CD4-positive, CD25-positive, alpha-beta regulatory T cell (primary cell): ENCODE data around the gene LGR4. TPM values are rescaled to one million over a fixed set of nuclear protein-coding genes. Genes with fewer than 3 reads are reported as not detected.
"Not testable (repeated sequence)": the region's sequence is repeated elsewhere in the genome, so short reads cannot be mapped to it uniquely, and the experiment has no call there.

Experiments used
- ATAC-seq, 2 donors: fragments of 150-1000 bp; cut with Tn5 transposase; one replicate each; pipeline ENCODE4 v1.10.0; 2021; ENCODE audit warnings: low read depth in 2 of 2, moderate number of reproducible peaks in 2 of 2, moderate library complexity in 1 of 2
- DNase-seq, 3 donors: peaks; one replicate each; pipeline versions ENCODE4 v3.0.0 to v3.0.0-alpha.2; 2012 to 2022; ENCODE audit warnings: mixed read lengths in 1 of 3
- H3K27ac ChIP-seq: one replicate; pipeline ENCODE4 v1.7.0; 2013; ENCODE audit warnings: mild to moderate bottlenecking, low read length; ENCODE audit not compliant: insufficient read depth, poor library complexity, severe bottlenecking
- H3K27me3 ChIP-seq: one replicate; pipeline ENCODE4 v1.7.0; 2013; ENCODE audit warnings: low read length; ENCODE audit not compliant: control insufficient read depth, insufficient read depth
- H3K36me3 ChIP-seq: one replicate; pipeline ENCODE4 v1.7.0; 2013; ENCODE audit warnings: mild to moderate bottlenecking, low read length, moderate library complexity; ENCODE audit not compliant: control insufficient read depth, insufficient read depth
- H3K4me1 ChIP-seq: 2 replicates; pipeline ENCODE4 v1.7.0; 2013; ENCODE audit warnings: mild to moderate bottlenecking, low read length; ENCODE audit not compliant: insufficient read depth, control insufficient read depth, poor library complexity, severe bottlenecking
- H3K4me3 ChIP-seq: one replicate; pipeline ENCODE4 v1.7.0; 2013; ENCODE audit warnings: low read depth, mild to moderate bottlenecking, low read length, moderate library complexity
- H3K9me3 ChIP-seq, 2 experiments: 1 replicate in 1 of 2; 2 replicates in 1 of 2; pipeline ENCODE4 v1.7.0; 2013; ENCODE audit warnings: low read length in 2 of 2, mild to moderate bottlenecking in 1 of 2, moderate library complexity in 1 of 2; ENCODE audit not compliant: control insufficient read depth in 2 of 2
- H3K27ac Mint-ChIP-seq, 3 donors: one replicate each; pipeline ENCODE4 v1.8.0; 2020 to 2022; ENCODE audit warnings: mild to moderate bottlenecking in 3 of 3, mixed read lengths in 3 of 3, moderate library complexity in 2 of 3
- H3K27me3 Mint-ChIP-seq: one replicate; pipeline ENCODE4 v1.8.0; 2022; ENCODE audit warnings: mild to moderate bottlenecking, mixed read lengths
- H3K36me3 Mint-ChIP-seq: one replicate; pipeline ENCODE4 v1.8.0; 2020; ENCODE audit warnings: mixed read lengths
- H3K4me1 Mint-ChIP-seq, 4 donors: one replicate each; pipeline ENCODE4 v1.8.0; 2020 to 2022; ENCODE audit warnings: mixed read lengths in 4 of 4, mild to moderate bottlenecking in 1 of 4
- H3K4me3 Mint-ChIP-seq, 4 donors: one replicate each; pipeline ENCODE4 v1.8.0; 2020 to 2022; ENCODE audit warnings: mild to moderate bottlenecking in 4 of 4, mixed read lengths in 4 of 4, moderate library complexity in 3 of 4
- H3K9me3 Mint-ChIP-seq, 7 donors: one replicate each; pipeline ENCODE4 v1.8.0; 2020 to 2022; ENCODE audit warnings: mixed read lengths in 7 of 7, mild to moderate bottlenecking in 3 of 7, moderate library complexity in 2 of 7
- polyA plus RNA-seq, 4 donors: library from polyadenylated mRNA; unstranded; fragments of 300-500 nt; fragmentation: Illumina TruSeq; gene quantifications; one replicate each; pipeline ENCODE4 v1.2.3, GENCODE V29; 2021
- total RNA-seq: library from RNA; stranded (reverse); gene quantifications from one replicate; pipeline ENCODE4 v1.2.3, GENCODE V29; 2022

Gene LGR4
- total and polyA plus RNA-seq, 5 donors from 2014 or later, result 0.27 to 2.7 (median 0.45) TPM; not detected in 1

DNA sequence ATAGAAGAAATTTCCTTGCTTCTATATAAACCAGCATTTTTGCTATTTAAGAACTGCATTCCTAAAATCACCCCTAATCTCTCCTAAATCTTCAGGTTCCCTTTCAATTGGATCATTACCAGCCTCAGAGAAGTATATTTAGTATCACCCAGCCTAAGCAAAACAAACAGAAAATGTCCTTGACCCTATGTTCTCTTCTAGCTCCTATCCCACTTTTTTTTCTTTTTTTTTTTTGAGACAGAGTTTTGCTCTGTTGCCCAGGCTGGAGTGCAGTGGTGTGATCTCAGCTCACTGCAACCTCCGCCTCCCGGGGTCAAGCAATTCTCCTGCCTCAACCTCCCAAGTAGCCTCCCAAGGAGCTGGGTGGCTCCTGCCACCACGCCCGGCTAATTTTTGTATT is 137.8 kb downstream of the LGR4 start:
- H3K36me3 Mint-ChIP-seq, result peaks cover 20% of the 10 kb centered on the region
- not testable (repeated sequence) for H3K27ac ChIP-seq, H3K27me3 Mint-ChIP-seq, H3K27me3 ChIP-seq, H3K9me3 Mint-ChIP-seq, H3K36me3 ChIP-seq, H3K9me3 ChIP-seq, DNase-seq, H3K27ac Mint-ChIP-seq, H3K4me1 Mint-ChIP-seq, H3K4me1 ChIP-seq, H3K4me3 Mint-ChIP-seq, H3K4me3 ChIP-seq, ATAC-seq

DNA sequence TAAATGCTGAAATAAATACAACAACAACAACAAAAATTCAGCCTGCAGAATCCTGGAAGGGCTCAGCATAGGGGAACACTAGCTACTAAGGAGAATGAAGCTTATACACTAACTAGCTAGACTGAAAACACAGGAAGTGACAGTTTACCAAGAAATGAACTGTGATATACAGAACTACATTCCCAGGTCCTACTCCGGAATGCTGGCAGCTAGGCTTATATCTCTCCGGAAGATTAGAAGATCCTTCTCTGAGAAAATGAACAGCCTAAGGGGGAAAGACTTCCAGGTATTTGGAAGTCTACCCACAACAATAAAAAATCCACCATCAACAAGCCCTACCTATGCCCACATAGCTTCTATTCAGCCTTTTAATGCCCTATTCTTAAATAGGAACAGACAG is 140.6 kb downstream of the LGR4 start:
- H3K4me3 Mint-ChIP-seq, result no peak overlapping the region
- no peaks in the 10 kb centered on the region for H3K4me1 Mint-ChIP-seq
- Histone ChIP-seq H3K27me3 (no peaks in the 10 kb centered on the region), H3K4me1 (no peaks in the 10 kb centered on the region), H3K36me3 (no peaks in the 10 kb centered on the region), H3K4me3 (no peak overlapping the region), H3K9me3 (no peaks in the 10 kb centered on the region), H3K27ac (no peak overlapping the region)
- peaks cover 0 to 2% (median 0%) of the 10 kb centered on the region in 7 donors for H3K9me3 Mint-ChIP-seq
- H3K36me3 Mint-ChIP-seq, result peaks cover 16% of the 10 kb centered on the region
- H3K27ac Mint-ChIP-seq, result no peak overlapping the region
- DNase-seq (no peak), ATAC-seq (no peak)
- H3K27me3 Mint-ChIP-seq, result no peaks in the 10 kb centered on the region

GRCh38 chr11:27330633-27331270 is 141.8 kb downstream of the LGR4 start:
- Histone ChIP-seq H3K4me3 (no peak overlapping the region), H3K27me3 (no peaks in the 10 kb centered on the region), H3K36me3 (no peaks in the 10 kb centered on the region), H3K9me3 (no peaks in the 10 kb centered on the region), H3K4me1 (no peaks in the 10 kb centered on the region), H3K27ac (no peak overlapping the region)
- DNase-seq (no peak), ATAC-seq (no peak)
- H3K9me3 Mint-ChIP-seq, result peaks cover 0 to 3% (median 1%) of the 10 kb centered on the region in 7 donors
- H3K4me3 Mint-ChIP-seq, result no peak overlapping the region
- H3K27me3 Mint-ChIP-seq, result no peaks in the 10 kb centered on the region
- no peak overlapping the region for H3K27ac Mint-ChIP-seq
- no peaks in the 10 kb centered on the region for H3K4me1 Mint-ChIP-seq
- H3K36me3 Mint-ChIP-seq, result peaks cover 11% of the 10 kb centered on the region

- Histone ChIP-seq H3K36me3 (no peaks in the 10 kb centered on the region), H3K9me3 (no peaks in the 10 kb centered on the region), H3K4me1 (no peaks in the 10 kb centered on the region), H3K27me3 (no peaks in the 10 kb centered on the region), H3K27ac (no peak overlapping the region), H3K4me3 (no peak overlapping the region)
- Mint-ChIP-seq H3K27ac (no peak overlapping the region), H3K4me1 (no peaks in the 10 kb centered on the region), H3K4me3 (no peak overlapping the region), H3K27me3 (no peaks in the 10 kb centered on the region), H3K9me3 (peaks cover 0 to 4% (median 2%) of the 10 kb centered on the region in 7 donors), H3K36me3 (peaks cover 10% of the 10 kb centered on the region)
- DNase-seq, result no peak
- ATAC-seq, result no peak
These were observed 142.5 kb downstream of the LGR4 start for GRCh38 chr11:27329867-27330632.

GRCh38 chr11:27328614-27329013 is 144.0 kb downstream of the LGR4 start:
- H3K27ac Mint-ChIP-seq, result no peak overlapping the region
- DNase-seq (no peak), ATAC-seq (no peak)
- H3K9me3 ChIP-seq, result no peaks in the 10 kb centered on the region
- peaks cover 3% of the 10 kb centered on the region for H3K36me3 Mint-ChIP-seq
- no peaks in the 10 kb centered on the region for H3K36me3 ChIP-seq
- H3K27me3 Mint-ChIP-seq, result peaks cover 2% of the 10 kb centered on the region
- no peaks in the 10 kb centered on the region for H3K4me1 ChIP-seq
- no peak overlapping the region for H3K4me3 Mint-ChIP-seq
- no peak overlapping the region for H3K27ac ChIP-seq
- H3K9me3 Mint-ChIP-seq, result peaks cover 0 to 5% (median 2%) of the 10 kb centered on the region in 7 donors
- no peaks in the 10 kb centered on the region for H3K27me3 ChIP-seq
- H3K4me3 ChIP-seq, result no peak overlapping the region
- no peaks in the 10 kb centered on the region for H3K4me1 Mint-ChIP-seq

DNA sequence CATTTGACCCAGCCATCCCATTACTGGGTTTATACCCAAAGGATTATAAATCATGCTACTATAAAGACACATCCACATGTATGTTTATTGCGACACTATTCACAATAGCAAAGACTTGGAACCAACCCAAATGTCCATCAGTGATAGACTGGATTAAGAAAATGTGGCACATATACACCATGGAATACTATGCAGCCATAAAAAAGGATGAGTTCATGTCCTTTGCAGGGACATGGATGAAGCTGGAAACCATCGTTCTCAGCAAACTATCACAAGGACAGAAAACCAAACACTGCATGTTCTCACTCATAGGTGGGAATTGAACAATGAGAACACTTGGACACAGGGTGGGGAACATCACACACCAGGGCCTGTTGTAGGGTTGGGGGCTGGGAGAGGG is 145.5 kb downstream of the LGR4 start:
- H3K9me3 ChIP-seq, ATAC-seq, H3K36me3 Mint-ChIP-seq, H3K27me3 Mint-ChIP-seq, H3K4me1 Mint-ChIP-seq, H3K9me3 Mint-ChIP-seq, H3K27ac Mint-ChIP-seq, H3K4me3 Mint-ChIP-seq, H3K4me3 ChIP-seq, H3K36me3 ChIP-seq, H3K4me1 ChIP-seq, H3K27me3 ChIP-seq, DNase-seq, H3K27ac ChIP-seq: not testable (repeated sequence)

- not testable (repeated sequence) for H3K4me1 Mint-ChIP-seq, H3K36me3 ChIP-seq, DNase-seq, H3K9me3 ChIP-seq, H3K27ac ChIP-seq, H3K27me3 Mint-ChIP-seq, H3K4me3 Mint-ChIP-seq, H3K27ac Mint-ChIP-seq, H3K4me1 ChIP-seq, H3K36me3 Mint-ChIP-seq, ATAC-seq, H3K9me3 Mint-ChIP-seq, H3K4me3 ChIP-seq, H3K27me3 ChIP-seq
These were observed 150.4 kb downstream of the LGR4 start for GRCh38 chr11:27322196-27322595.

DNA sequence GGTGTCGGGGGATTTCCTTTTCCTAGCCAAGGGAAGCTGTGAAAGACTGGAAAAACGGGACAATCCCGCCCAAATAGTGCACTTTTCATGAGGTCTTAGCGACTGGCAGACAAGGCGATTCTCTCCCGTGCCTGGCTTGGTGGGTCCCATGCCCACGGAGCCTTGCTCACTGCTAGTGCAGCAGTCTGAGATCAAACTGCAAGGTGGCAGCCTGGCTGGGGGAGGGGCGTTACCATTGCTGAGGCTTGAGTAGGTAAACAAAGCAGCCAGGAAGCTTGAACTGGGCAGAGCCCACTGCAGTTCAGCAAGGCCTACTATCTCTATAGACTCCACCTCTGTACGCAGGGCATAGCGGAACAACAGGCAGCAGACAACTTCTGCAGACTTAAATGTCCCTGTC is 151.2 kb downstream of the LGR4 start:
- not testable (repeated sequence) for H3K27ac Mint-ChIP-seq, H3K4me3 ChIP-seq, ATAC-seq, H3K36me3 ChIP-seq, H3K9me3 Mint-ChIP-seq, H3K27me3 Mint-ChIP-seq, DNase-seq, H3K4me1 Mint-ChIP-seq, H3K36me3 Mint-ChIP-seq, H3K4me3 Mint-ChIP-seq, H3K9me3 ChIP-seq, H3K27ac ChIP-seq, H3K4me1 ChIP-seq, H3K27me3 ChIP-seq
